Measurements from ENCODE around the gene ERLEC1.

- TF ChIP-seq CTCF (IDR thresholded peaks at IDR 0.05) (no peak), POLR2A (IDR thresholded peaks at IDR 0.05) (no peak)
Observed at GRCh38 chr2:53840580-53840979, 53.7 kb downstream of the ERLEC1 start.
